GM21528 (cell line): ENCODE data around the gene MCCC2.
"Not testable (repeated sequence)": the region's sequence is repeated elsewhere in the genome, so short reads cannot be mapped to it uniquely, and the experiment has no call there.

Experiments used
- ATAC-seq: cut with Tn5 transposase; IDR thresholded peaks from one replicate; pipeline ENCODE4 v1.9.1; 2021; ENCODE audit warnings: mild to moderate bottlenecking, moderate library complexity; ENCODE audit not compliant: unreplicated experiment, low FRiP score

MCCC2 gene

DNA sequence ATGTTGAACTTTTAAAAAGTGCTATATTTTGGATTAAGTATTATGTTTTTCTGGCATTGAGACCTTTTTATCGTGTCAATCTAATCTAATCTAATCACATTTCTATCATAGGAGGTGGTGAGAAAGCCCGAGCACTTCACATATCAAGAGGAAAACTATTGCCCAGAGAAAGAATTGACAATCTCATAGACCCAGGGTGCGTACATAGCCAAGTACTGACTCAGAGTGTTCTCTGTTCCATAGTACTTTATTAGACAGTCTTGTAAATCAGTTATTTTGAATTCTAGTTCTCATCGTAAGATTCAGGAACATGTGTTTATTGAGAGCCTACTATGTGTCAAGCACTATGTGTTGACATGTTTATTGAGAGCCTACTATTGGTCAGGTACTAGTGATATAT is 9.0 kb downstream of the MCCC2 start:
- no peak for ATAC-seq

DNA sequence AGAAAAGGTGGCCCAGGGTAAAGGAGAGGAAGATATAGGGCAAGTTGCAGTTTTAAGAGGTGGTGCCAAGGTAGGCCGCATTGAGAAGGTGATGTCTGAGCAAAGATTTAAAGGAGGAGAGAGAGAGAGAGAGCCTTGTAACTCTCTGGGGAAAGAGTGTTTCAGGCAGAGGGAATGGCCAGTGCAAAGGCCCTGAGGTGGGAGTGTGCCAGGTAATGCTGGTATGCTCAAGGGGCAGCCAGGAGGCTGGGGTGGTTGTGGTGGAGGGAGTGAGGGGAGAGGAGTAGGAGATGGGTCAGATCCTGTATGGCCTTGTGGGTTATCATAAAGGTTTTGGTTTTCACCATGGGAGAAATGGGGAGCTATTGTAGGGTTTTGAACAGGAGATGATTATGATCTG is 9.9 kb downstream of the MCCC2 start:
- no peak for ATAC-seq

DNA sequence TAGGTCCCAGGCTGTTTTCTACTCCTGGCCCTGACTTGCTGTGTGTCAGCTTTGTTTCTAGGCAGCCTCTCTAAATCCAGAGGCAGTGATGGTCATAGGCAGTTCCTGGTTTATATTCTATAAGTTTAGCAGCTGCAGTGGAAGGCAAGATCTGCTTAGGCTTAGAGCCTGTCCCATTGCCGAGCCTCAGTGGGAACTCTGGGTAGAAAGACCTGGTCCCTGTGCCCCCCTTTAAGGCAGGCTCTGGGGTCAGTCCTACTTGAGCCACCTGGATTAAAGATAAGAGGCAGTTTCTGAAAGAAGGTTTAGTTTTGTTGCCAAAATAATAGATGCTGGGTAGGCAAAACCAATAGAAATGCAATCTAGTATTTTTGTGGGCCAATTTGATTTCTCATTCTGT is 13.6 kb downstream of the MCCC2 start:
- ATAC-seq, result no peak

DNA sequence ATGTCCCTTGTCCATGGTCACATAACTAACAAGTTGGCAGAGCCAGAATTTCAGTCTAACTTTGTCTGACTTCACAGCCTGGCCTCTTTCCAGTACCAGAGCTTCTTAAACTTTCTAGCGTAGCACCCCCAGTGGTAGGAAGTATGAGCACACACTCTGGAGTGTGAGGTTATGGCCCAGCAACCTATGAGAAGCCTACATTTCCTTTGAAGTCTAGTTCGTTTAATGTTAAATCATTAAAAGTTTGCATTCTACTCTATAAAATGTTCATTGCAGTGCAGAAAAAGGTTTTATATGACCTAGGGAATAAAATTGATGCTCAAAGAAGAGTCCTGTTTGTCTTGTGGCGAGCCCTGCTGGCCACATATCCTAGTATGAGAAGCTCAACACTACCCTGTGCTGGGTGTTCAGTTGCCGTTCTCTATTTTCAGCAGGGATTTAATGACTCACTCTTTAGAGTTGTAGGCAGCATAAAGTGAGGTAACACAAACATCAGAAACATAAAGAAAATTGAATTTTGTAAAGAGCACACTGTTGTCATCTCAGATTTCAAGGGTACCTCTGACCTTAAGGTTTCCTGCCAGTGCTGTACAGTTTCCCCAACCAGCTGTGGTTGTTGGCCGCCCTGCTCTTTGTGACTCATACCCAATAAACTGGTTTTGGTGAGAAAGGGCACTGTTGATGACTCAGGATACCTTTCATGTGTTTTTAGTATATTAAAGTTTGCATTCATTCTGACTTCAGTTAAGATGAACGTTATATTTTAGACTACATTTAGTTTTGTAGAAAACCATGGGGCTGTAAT is 14.3 kb downstream of the MCCC2 start:
- ATAC-seq, result peak; percentile 87

DNA sequence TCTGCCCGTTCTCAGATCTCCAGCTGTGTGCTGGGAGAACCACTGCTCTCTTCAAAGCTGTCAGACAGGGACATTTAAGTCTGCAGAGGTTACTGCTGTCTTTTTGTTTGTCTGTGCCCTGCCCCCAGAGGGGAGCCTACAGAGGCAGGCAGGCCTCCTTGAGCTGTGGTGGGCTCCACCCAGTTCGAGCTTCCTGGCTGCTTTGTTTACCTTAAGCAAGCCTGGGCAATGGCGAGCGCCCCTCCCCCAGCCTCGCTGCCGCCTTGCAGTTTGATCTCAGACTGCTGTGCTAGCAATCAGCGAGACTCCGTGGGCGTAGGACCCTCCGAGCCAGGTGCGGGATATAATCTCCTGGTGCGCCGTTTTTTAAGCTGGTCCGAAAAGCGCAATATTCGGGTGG is 22.8 kb downstream of the MCCC2 start:
- not testable (repeated sequence) for ATAC-seq

DNA sequence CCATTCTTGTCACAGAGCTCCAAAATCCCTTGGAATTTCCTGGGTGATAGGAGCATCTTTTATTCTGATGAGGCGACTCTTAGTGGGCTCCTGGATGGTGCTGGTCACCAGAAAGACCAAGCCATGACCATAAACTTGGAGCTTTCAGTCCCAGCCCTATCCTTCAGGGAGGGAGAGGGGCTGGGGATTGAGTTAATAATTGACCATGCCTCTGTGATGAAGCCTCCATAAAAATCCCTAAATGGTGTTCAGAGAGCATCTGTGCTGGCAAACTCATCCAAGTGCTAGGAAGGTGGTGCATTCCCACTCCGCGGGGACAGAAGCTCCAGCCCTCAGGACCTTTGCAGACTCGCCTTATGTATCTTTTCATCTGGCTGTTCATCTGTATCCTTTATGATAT is 28.7 kb downstream of the MCCC2 start:
- no peak for ATAC-seq

DNA sequence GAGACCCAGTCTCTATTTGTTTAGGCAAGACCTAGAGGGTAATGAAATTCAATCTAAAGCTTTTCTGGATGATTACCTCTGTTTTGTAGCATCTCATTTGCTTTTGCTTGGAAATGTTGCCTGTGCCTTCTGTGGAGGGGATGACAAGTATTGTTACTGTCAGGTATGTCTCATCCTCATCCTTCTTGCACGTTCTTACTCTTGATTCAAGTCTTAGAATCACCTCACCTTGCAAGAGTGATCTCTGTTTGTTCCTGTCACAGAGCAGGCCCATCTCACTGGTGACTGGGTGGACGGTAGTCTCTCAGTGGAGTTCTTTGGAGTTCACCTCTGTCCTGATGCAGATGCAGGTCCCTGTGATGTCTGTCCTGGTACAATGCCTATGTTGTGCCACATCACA is 33.5 kb downstream of the MCCC2 start:
- no peak for ATAC-seq

DNA sequence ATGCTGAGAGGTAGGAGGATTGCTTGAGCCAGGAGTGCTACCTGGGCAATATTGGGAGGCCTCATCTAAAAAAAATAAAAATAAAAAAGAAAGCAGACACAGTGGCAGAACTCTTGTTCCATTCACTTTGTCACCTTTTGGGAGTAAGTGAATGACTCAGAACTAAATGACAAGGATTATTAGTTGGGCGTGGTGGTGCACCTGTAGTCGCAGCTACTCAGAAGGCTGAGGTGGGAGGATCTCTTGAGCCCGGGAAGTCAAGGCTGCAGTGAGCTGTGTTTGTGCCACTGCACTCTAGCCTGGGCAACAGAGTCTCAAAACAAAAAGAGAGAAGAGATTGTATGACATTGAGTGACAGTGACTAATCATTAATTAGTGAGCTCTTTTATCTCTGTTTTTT is 34.1 kb downstream of the MCCC2 start:
- no peak for ATAC-seq

DNA sequence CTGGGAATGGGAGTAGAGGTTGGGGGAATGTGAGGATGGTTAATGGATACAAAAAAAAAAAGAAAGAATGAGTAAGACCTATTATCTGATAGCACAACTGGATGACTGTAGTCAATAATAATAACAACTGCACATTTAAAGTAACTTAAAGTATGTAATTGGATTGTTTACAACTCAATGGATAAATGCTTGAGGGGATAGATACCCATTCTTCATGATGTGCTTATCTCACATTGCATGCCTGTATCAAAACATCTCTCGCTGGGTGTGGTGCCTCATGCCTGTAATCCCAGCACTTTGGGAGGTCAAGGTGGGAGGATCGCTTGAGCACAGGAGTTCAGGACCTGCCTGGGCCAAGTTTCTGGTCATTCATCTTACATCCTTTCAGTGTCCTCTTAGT is 34.6 kb downstream of the MCCC2 start:
- no peak for ATAC-seq

DNA sequence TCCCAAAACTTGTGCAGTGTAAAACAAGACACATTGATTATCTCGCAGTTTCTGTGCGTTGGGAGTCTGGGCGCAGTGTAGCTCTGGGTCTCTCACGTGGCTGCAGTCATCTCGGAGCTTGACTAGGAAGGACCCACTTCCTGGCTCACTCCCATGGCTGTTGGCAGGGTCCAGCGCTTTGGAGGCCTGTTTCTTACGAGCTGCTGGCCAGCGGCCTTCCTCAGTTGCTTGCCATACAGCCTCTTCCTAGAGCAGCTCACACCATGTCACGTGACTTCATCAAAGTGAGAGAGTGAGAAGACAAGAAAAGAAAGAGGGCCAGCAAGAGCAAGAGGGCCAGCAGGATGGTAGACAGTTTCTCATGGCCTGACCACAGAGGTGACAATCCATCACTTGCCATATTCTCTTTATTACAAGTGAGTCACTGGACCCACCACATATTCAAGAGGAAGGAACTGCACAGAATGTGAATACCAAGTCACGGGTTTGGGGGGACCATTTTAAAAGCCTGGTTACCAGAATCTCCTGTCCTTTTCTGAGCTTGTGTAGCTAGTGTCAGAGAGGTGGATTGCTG is 36.2 kb downstream of the MCCC2 start:
- ATAC-seq, result no peak

DNA sequence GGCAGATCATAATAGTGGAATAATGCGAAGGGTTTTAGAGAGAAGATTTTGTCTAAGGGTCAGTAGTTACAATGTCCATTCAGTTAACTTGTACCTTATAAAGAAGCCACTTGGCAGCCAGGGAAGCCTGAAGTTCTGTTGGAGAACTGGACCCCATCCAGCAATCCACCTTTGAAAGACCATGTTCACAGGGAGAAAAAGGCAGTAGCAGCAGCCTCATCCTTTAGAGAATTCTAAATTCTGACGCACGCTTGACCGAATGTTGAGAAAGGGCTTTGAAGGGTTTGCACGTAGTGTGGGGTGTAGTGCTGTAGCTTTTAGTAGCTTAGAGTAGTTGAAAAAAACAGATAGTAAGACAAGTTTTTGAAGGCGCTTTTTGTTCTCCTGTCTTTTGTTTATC is 42.8 kb downstream of the MCCC2 start:
- no peak for ATAC-seq

DNA sequence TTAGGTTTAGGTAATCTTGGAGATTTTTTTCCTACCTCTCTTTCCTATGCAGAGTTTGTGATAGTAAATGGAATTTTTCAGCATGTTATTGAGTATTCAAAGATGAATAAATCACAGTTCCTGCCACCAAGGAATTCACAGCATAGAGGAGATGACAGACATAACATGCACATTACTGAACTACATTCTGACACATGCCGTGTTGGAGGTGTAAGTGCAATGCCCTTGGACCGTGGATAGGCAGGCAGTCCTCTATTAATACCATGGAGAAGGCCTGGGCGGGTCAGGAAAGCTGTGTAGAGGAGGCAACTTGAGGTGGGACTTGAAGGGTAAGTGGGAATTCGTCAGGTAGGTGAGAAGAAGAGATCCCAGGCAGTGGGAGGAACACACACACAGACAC is 43.9 kb downstream of the MCCC2 start:
- ATAC-seq, result no peak

DNA sequence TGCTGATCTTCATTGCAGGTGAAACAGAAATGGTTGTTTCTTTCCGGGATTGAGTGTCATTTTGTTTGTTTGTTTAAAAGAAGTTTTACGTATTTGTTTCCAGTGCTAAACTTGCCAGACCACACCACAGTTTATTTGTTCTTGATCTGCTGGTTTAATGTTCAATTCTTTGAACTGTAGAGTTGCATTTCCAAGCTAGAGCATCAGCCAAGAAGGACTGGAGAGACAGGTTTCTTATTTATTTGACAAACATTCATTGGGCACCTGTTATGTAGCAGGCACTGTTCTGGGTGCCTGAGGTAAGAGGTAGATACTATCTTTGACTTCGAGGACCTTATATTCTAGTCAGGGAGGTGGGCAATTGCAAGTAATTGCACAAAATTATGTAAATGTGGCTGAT is 45.0 kb downstream of the MCCC2 start:
- no peak for ATAC-seq

DNA sequence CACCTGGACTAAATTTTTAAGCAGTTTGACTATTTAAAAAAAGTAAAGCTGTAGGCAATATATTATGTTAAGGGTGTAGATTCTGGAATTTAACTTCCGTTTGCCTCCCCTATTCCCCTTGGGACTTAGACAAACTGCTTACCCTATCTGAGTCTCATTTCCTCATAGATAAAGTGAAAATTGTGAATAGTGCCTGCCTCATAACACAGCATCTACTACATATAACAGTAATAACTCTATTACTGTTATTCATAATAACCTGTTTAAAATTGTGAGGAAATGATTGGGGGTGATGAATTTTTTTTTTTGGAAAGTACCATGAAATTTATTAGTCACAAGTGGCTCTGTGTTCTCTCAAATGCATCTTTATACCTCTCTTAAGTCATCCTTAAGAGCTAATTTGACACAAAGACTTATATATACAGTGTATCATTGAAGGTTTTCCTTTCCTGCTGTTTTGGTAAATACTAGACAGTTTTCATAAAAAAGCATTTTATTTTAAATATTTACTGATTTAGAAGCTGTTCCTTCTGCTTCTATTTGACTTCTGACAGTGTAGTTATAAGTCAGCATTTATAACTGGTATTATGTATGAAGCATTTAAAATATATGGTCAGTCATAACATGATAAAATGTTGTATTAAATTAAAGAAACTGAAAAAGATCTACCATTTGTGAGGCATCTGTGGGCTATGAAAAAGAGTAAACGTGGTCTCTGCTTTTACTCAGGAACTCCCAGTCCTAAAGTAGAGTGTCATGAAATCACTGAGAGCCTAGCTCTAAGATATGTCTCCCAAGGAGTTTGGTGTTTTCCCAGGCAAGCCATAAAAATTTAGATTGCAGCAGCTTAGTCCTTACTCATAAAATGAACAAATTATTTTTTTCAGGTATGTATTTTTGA is 46.4 kb downstream of the MCCC2 start:
- no peak for ATAC-seq

DNA sequence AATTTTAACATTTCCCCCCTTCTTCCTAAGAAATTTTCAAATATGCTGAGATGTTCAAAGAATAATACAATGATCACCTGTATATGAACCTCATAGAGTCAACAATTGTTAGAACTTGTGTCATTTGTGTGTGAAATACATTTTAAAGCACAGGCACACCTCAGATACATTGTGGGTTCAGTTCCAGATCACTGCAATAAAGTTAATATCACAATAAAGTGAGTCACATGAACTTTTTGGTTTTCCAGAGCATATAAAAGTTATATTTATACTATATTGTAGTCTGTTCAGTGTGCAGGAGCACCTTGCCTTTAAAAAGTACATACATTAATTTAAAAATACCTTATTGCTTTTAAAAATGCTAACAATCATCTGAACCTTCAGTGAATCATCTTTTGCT is 50.0 kb downstream of the MCCC2 start:
- no peak for ATAC-seq

DNA sequence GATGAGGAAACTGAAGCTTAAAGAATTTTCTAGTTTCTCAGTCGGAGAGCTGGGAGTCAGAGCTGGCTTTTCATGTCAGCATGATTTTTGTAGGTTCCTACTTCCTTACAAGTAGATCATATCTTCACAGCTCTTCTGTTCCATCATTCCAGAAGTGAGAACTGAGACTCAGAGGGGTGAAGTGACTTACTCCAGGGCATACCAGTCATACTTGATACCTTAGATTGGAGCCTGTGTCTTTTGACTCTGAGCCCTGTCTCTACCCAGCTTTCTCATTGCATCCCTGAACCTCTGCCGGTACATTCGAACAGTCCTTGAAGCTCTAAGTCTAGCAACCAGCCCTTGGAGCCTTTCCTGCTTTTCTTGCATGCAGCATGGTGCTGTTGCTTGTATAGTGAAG is 53.3 kb downstream of the MCCC2 start:
- no peak for ATAC-seq

DNA sequence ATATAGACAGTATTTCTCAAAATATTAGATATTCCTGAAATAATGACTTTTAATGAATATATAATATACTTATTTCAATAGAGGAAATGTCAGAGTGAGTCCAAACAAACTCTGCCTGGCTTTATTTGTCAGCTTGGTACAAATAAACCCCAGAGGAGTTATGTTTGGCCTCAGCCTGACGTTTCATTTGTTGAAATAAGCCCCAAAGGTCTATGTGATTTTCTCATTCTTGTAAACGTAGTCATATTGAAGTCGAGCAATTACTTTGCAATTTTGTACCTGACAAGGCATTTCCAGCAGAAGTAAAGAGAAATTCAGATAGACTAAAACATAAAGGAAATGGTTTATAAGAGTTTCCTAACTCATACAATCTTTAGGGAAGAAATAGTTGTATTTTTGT is 57.9 kb downstream of the MCCC2 start:
- ATAC-seq, result no peak

DNA sequence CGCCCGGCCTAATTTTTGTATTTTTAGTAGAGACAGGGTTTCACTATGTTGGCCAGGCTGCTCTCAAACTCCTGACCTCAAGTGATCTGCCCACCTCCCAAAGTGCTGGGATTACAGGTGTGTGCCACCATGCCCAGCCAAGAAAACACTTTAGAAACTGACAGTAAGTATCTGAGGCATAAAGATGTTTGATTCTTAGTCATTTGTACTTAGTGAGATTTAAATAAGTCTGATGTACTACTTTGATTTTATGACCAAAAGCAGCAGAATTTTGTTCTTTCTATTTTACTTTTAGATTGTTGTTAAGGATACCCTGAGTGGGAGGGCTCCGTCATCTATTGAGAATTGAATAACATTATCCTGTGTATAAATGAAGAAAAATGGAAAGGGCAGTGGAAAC is 63.8 kb downstream of the MCCC2 start:
- ATAC-seq, result not testable (repeated sequence)

DNA sequence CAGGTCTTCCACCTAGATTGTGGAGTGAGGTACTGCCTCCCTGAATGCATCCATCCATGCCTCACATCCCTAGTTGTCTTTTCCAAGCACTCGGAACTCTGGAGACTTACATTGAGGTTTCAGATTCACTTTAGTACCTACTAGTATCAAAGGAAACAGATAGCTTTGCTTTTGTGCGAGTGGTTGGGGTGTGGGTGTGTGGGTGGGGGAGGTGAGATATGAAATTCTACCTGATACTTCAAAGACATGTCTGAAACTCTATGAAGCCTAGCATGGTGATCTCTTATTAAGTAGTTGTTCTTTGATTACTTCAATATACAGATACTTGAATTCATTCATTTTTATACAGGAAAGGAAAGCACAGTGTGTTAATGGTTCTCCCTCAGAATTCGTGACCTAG is 64.4 kb downstream of the MCCC2 start:
- no peak for ATAC-seq

DNA sequence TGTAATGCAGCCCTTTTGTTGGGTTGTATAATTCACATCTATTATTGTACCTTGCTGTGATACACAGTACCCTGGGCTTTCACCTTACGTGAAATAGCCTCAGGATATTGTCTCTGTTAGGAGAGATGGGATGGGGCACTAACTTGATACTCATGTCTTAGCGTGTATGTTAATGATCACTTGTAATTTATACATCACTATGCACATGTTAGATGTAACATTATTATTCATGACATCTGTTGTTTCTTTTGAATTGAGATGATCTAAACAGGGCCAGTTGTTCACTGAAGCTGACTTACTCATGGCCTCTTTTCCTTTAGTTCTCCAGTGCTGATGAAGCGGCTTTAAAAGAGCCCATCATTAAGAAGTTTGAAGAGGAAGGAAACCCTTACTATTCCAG is 65.2 kb downstream of the MCCC2 start:
- ATAC-seq, result no peak

DNA sequence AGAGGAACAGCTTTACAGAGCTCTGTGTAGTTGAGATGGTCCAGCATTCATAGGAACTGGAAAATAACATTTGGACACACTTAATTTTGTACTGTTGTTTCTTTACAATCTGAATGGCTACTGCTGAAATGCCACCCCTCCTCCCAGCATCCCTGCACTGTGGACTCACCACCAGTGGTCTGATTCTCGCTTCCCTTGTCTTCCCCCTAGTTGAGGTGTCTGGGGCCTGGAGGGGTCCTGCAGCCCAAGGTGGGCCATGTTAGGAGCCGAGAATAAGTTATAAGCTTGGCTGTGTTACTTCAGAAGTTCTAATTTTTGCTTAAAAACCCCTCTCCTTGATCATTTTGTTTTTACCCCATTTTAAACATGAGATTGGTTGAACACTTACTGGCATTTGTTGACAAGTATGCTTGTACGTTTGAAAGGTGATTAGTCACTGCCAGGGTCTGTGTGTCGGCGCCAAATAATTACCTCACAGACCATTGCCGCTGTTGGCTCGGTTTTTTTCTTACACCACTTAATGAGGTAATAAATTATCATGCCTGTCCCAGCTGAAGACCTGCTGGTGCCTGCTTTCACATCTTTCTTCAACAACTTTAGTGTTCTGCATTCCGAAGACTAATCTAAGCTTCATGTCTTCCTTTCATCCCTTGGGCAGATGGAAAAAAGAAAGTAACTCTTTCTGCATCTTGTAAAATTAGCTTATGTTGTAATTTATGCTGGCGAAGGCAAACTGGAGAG is 65.8 kb downstream of the MCCC2 start:
- no peak for ATAC-seq
